ENCODE measurements around the gene CNKSR2. TPM values are rescaled to one million over a fixed set of nuclear protein-coding genes. Genes with fewer than 3 reads are reported as not detected.

The CNKSR2 gene
- total RNA-seq, 1 donor from 2014 or later: 1.7 TPM

- H3K4me1 Mint-ChIP-seq (ENCODE audit: low read depth): peaks cover 11% of the 10 kb centered on the region
- H3K4me3 Mint-ChIP-seq (ENCODE audit: unreplicated experiment): no peak overlapping the region
- no peaks in the 10 kb centered on the region for H3K27me3 Mint-ChIP-seq (ENCODE audit: low read depth)
- DNase-seq (ENCODE audit: low spot score): no peak
- no peaks in the 10 kb centered on the region for H3K9me3 Mint-ChIP-seq (ENCODE audit: low read depth)
- no peak for TF ChIP-seq CTCF (IDR thresholded peaks at IDR 0.05)
- H3K36me3 Mint-ChIP-seq (ENCODE audit: low read depth): no peaks in the 10 kb centered on the region
- no peak overlapping the region for H3K27ac Mint-ChIP-seq (ENCODE audit: unreplicated experiment)
Measured at GRCh38 chrX:21490341-21490740, 116.1 kb downstream of the CNKSR2 start.

- H3K36me3 Mint-ChIP-seq (ENCODE audit: low read depth): no peaks in the 10 kb centered on the region
- no peak for DNase-seq (ENCODE audit: low spot score)
- H3K9me3 Mint-ChIP-seq (ENCODE audit: low read depth): no peaks in the 10 kb centered on the region
- H3K27ac Mint-ChIP-seq (ENCODE audit: unreplicated experiment): no peak overlapping the region
- no peaks in the 10 kb centered on the region for H3K27me3 Mint-ChIP-seq (ENCODE audit: low read depth)
- no peak overlapping the region for H3K4me3 Mint-ChIP-seq (ENCODE audit: unreplicated experiment)
- H3K4me1 Mint-ChIP-seq (ENCODE audit: low read depth): peaks cover 7% of the 10 kb centered on the region
- TF ChIP-seq CTCF (IDR thresholded peaks at IDR 0.05): no peak
Measured at GRCh38 chrX:21493226-21493830, 119.1 kb downstream of the CNKSR2 start.

- DNase-seq (ENCODE audit: low spot score): no peak
- H3K4me3 Mint-ChIP-seq (ENCODE audit: unreplicated experiment): no peak overlapping the region
- H3K36me3 Mint-ChIP-seq (ENCODE audit: low read depth): no peaks in the 10 kb centered on the region
- no peak for TF ChIP-seq CTCF (IDR thresholded peaks at IDR 0.05)
- H3K9me3 Mint-ChIP-seq (ENCODE audit: low read depth): no peaks in the 10 kb centered on the region
- no peak overlapping the region for H3K27ac Mint-ChIP-seq (ENCODE audit: unreplicated experiment)
- H3K4me1 Mint-ChIP-seq (ENCODE audit: low read depth): peaks cover 7% of the 10 kb centered on the region
- no peaks in the 10 kb centered on the region for H3K27me3 Mint-ChIP-seq (ENCODE audit: low read depth)
Measured at GRCh38 chrX:21503593-21503992, 129.4 kb downstream of the CNKSR2 start.

GRCh38 chrX:21509912-21510311 is 135.7 kb downstream of the CNKSR2 start:
- no peak for TF ChIP-seq CTCF (IDR thresholded peaks at IDR 0.05)
- Mint-ChIP-seq H3K27me3 (ENCODE audit: low read depth) (no peaks in the 10 kb centered on the region), H3K36me3 (ENCODE audit: low read depth) (no peaks in the 10 kb centered on the region), H3K9me3 (ENCODE audit: low read depth) (peaks cover 6% of the 10 kb centered on the region), H3K4me1 (ENCODE audit: low read depth) (peaks cover 19% of the 10 kb centered on the region), H3K4me3 (ENCODE audit: unreplicated experiment) (no peak overlapping the region), H3K27ac (ENCODE audit: unreplicated experiment) (peak overlapping the region; percentile 49)
- DNase-seq (ENCODE audit: low spot score): no peak

- Mint-ChIP-seq H3K4me3 (ENCODE audit: unreplicated experiment) (no peak overlapping the region), H3K9me3 (ENCODE audit: low read depth) (peaks cover 5% of the 10 kb centered on the region), H3K36me3 (ENCODE audit: low read depth) (no peaks in the 10 kb centered on the region), H3K27ac (ENCODE audit: unreplicated experiment) (no peak overlapping the region), H3K27me3 (ENCODE audit: low read depth) (no peaks in the 10 kb centered on the region), H3K4me1 (ENCODE audit: low read depth) (peaks cover 14% of the 10 kb centered on the region)
- TF ChIP-seq CTCF (IDR thresholded peaks at IDR 0.05): no peak
- no peak for DNase-seq (ENCODE audit: low spot score)
Measured at GRCh38 chrX:21524008-21524407, 149.8 kb downstream of the CNKSR2 start.

All from chondrocyte (in vitro differentiated cells).